ENCODE data around the gene DSG1.

DNA sequence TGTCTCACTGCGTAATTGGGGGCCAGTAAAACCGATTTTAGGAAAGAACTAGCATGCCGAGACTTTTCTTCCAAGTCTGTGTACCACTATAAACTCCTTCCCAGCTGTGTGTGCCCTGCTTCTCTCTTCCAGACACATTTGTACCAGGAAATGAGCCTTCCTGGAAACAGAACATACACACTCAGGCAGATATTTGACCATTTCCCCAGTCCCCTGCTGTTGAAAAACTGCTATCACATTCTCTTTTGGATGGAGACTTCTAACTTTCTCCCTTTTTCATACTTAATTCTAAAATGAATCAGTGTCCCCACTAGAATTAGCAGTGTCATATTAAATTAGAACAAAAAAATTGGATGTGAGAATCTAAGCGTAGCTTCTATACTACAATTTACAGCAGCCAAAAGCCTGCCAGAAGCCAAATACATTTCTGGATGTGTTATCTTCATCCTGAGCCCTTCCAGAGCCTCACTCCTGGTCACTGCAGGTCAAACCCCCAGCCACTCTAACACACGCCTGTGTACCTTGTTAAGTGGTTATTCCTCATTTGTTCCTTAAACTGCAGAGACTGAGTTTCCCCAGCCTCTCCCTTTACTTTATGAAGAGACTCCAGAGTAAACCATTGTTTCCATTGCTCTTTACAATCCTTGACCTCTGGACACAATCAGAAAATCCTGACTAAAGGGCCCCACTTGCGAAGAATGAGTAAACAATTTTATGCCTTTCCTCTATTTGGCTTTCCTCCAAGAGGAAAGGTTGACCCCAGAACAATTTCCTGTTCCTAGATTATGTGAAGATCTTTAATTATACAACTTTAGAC lies 79.0 kb downstream of the DSG1 start:
- TF ChIP-seq, protein P1, sequence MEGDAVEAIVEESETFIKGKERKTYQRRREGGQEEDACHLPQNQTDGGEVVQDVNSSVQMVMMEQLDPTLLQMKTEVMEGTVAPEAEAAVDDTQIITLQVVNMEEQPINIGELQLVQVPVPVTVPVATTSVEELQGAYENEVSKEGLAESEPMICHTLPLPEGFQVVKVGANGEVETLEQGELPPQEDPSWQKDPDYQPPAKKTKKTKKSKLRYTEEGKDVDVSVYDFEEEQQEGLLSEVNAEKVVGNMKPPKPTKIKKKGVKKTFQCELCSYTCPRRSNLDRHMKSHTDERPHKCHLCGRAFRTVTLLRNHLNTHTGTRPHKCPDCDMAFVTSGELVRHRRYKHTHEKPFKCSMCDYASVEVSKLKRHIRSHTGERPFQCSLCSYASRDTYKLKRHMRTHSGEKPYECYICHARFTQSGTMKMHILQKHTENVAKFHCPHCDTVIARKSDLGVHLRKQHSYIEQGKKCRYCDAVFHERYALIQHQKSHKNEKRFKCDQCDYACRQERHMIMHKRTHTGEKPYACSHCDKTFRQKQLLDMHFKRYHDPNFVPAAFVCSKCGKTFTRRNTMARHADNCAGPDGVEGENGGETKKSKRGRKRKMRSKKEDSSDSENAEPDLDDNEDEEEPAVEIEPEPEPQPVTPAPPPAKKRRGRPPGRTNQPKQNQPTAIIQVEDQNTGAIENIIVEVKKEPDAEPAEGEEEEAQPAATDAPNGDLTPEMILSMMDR (IDR thresholded peaks at IDR 0.05; ENCODE audit: poor library complexity, severe bottlenecking): no peak
- TF ChIP-seq EZH2 (IDR thresholded peaks at IDR 0.05; ENCODE audit: borderline replicate concordance, insufficient read depth, low read length, poor library complexity, severe bottlenecking) (no peak), MXI1 (conservative IDR thresholded peaks at IDR 0.05; ENCODE audit: poor library complexity, severe bottlenecking) (no peak), EP300 (conservative IDR thresholded peaks at IDR 0.05; ENCODE audit: poor library complexity, severe bottlenecking) (no peak), RAD21 (conservative IDR thresholded peaks at IDR 0.05) (no peak), POLR2AphosphoS5 (IDR thresholded peaks at IDR 0.05) (no peak)
- TF ChIP-seq, protein P2, sequence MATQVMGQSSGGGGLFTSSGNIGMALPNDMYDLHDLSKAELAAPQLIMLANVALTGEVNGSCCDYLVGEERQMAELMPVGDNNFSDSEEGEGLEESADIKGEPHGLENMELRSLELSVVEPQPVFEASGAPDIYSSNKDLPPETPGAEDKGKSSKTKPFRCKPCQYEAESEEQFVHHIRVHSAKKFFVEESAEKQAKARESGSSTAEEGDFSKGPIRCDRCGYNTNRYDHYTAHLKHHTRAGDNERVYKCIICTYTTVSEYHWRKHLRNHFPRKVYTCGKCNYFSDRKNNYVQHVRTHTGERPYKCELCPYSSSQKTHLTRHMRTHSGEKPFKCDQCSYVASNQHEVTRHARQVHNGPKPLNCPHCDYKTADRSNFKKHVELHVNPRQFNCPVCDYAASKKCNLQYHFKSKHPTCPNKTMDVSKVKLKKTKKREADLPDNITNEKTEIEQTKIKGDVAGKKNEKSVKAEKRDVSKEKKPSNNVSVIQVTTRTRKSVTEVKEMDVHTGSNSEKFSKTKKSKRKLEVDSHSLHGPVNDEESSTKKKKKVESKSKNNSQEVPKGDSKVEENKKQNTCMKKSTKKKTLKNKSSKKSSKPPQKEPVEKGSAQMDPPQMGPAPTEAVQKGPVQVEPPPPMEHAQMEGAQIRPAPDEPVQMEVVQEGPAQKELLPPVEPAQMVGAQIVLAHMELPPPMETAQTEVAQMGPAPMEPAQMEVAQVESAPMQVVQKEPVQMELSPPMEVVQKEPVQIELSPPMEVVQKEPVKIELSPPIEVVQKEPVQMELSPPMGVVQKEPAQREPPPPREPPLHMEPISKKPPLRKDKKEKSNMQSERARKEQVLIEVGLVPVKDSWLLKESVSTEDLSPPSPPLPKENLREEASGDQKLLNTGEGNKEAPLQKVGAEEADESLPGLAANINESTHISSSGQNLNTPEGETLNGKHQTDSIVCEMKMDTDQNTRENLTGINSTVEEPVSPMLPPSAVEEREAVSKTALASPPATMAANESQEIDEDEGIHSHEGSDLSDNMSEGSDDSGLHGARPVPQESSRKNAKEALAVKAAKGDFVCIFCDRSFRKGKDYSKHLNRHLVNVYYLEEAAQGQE (IDR thresholded peaks at IDR 0.05; ENCODE audit: borderline replicate concordance): no peak
